SU-DHL-6 (cell line): Measurements from ENCODE around the gene MRPL1.

Source experiments
- H2AFZ ChIP-seq: fragments of 200-600 bp; sonication (generic); 2 replicates; pipeline ENCODE4 v1.6.1; 2014; ENCODE audit warnings: low read depth, mild to moderate bottlenecking, moderate library complexity, mixed read lengths, antibody characterized with exemption, low read length; ENCODE audit not compliant: severe bottlenecking
- H3F3A ChIP-seq: fragments of 200-600 bp; shearing (Covaris generic); 2 replicates; pipeline ENCODE4 v1.6.0; 2016; ENCODE audit warnings: antibody characterized with exemption, mild to moderate bottlenecking; ENCODE audit not compliant: insufficient read depth
- H3K27ac ChIP-seq: fragments of 200-600 bp; sonication (generic); 2 replicates; pipeline ENCODE4 v1.5.1; 2016; ENCODE audit warnings: low read depth, mild to moderate bottlenecking, low read length, moderate library complexity, mixed read lengths
- H3K27me3 ChIP-seq: fragments of 200-600 bp; sonication (generic), shearing (Covaris generic); 2 replicates; pipeline ENCODE4 v1.6.0; 2014; ENCODE audit warnings: mild to moderate bottlenecking, low read length
- H3K36me3 ChIP-seq: fragments of 200-600 bp; sonication (generic); 2 replicates; pipeline ENCODE4 v1.6.1; 2014; ENCODE audit warnings: mild to moderate bottlenecking, low read length, mixed read lengths
- H3K4me2 ChIP-seq: fragments of 300-600, 200-600 bp; shearing (Covaris generic), sonication (generic); 2 replicates; pipeline ENCODE4 v1.6.0; 2014; ENCODE audit warnings: low read length, low read depth, mild to moderate bottlenecking; ENCODE audit not compliant: poor library complexity, severe bottlenecking
- H3K4me3 ChIP-seq: fragments of 200-600 bp; sonication (generic); 2 replicates; pipeline ENCODE4 v1.5.1; 2014; ENCODE audit warnings: antibody characterized with exemption, low read length, mild to moderate bottlenecking, mixed read lengths; ENCODE audit not compliant: insufficient read depth, poor library complexity, severe bottlenecking
- H3K79me2 ChIP-seq: fragments of 200-600 bp; sonication (generic); 2 replicates; pipeline ENCODE4 v1.6.1; 2014; ENCODE audit warnings: mild to moderate bottlenecking, low read length, moderate library complexity; ENCODE audit not compliant: insufficient read depth
- H3K9ac ChIP-seq: fragments of 200-600 bp; sonication (generic); 2 replicates; pipeline ENCODE4 v1.7.0; 2014; ENCODE audit warnings: mild to moderate bottlenecking, low read length
- H3K9me2 ChIP-seq: fragments of 200-600 bp; sonication (generic); replicated peaks from 2 replicates; pipeline ENCODE4 v1.6.1; 2014; ENCODE audit warnings: low read length; ENCODE audit not compliant: insufficient read depth
- H3K9me3 ChIP-seq: fragments of 200-600 bp; sonication (generic); 2 replicates; pipeline ENCODE4 v1.6.1; 2014; ENCODE audit warnings: low read length, mixed read lengths; ENCODE audit not compliant: insufficient read depth
- H4K20me1 ChIP-seq: fragments of 200-600 bp; sonication (generic); 2 replicates; pipeline ENCODE4 v1.6.1; 2014; ENCODE audit warnings: low read depth, mild to moderate bottlenecking, antibody characterized with exemption, low read length, moderate library complexity, mixed read lengths
- CTCF ChIP-seq: fragments of 200-600 bp; sonication (generic); IDR thresholded peaks from one replicate; pipeline ENCODE4 v1.5.1; 2017; ENCODE audit warnings: antibody characterized with exemption, mild to moderate bottlenecking, low read length, moderate library complexity; ENCODE audit not compliant: insufficient read depth, poor library complexity, severe bottlenecking
- EZH2phosphoT487 ChIP-seq: fragments of 200-600 bp; sonication (generic), shearing (Covaris generic); conservative IDR thresholded peaks from 2 replicates; pipeline ENCODE4 v1.6.1; 2018; ENCODE audit warnings: mild to moderate bottlenecking, antibody characterized with exemption, low read length, moderate library complexity, mixed read lengths

The MRPL1 gene

GRCh38 chr4:77992581-77992980 lies 130.0 kb downstream of the MRPL1 start:
- Histone ChIP-seq H3K27me3 (no peaks in the 10 kb centered on the region), H3K4me3 (no peak overlapping the region), H3K4me2 (no peak overlapping the region), H3K9me3 (no peaks in the 10 kb centered on the region), H3K27ac (no peak overlapping the region), H3K36me3 (no peaks in the 10 kb centered on the region), H4K20me1 (no peaks in the 10 kb centered on the region), H3K9ac (no peak overlapping the region), H3F3A (no peaks in the 10 kb centered on the region), H3K9me2 (no peaks in the 10 kb centered on the region), H2AFZ (no peak overlapping the region), H3K79me2 (no peaks in the 10 kb centered on the region)
- TF ChIP-seq EZH2phosphoT487 (no peak), CTCF (no peak)

- Histone ChIP-seq H2AFZ (no peak overlapping the region), H3K9me2 (no peaks in the 10 kb centered on the region), H3K9ac (no peak overlapping the region), H3F3A (no peaks in the 10 kb centered on the region), H3K27me3 (no peaks in the 10 kb centered on the region), H3K36me3 (no peaks in the 10 kb centered on the region), H3K79me2 (no peaks in the 10 kb centered on the region), H3K27ac (no peak overlapping the region), H3K9me3 (no peaks in the 10 kb centered on the region), H4K20me1 (no peaks in the 10 kb centered on the region), H3K4me2 (no peak overlapping the region), H3K4me3 (no peak overlapping the region)
- no peak for TF ChIP-seq EZH2phosphoT487
Measured at GRCh38 chr4:77994194-77994721, 131.6 kb downstream of the MRPL1 start.

GRCh38 chr4:77996076-77996475 lies 133.4 kb downstream of the MRPL1 start:
- H3K9ac ChIP-seq: no peak overlapping the region
- no peaks in the 10 kb centered on the region for H4K20me1 ChIP-seq
- H3K9me3 ChIP-seq: no peaks in the 10 kb centered on the region
- no peaks in the 10 kb centered on the region for H3K9me2 ChIP-seq
- H3K36me3 ChIP-seq: no peaks in the 10 kb centered on the region
- H3K27ac ChIP-seq: no peak overlapping the region
- no peaks in the 10 kb centered on the region for H3K27me3 ChIP-seq
- H2AFZ ChIP-seq: no peak overlapping the region
- no peak overlapping the region for H3K4me3 ChIP-seq
- no peaks in the 10 kb centered on the region for H3F3A ChIP-seq
- no peak for TF ChIP-seq CTCF
- TF ChIP-seq EZH2phosphoT487: no peak
- H3K79me2 ChIP-seq: no peaks in the 10 kb centered on the region
- no peak overlapping the region for H3K4me2 ChIP-seq

- Histone ChIP-seq H3K27me3 (no peaks in the 10 kb centered on the region), H3K4me2 (no peak overlapping the region), H2AFZ (no peak overlapping the region), H3K27ac (no peak overlapping the region), H3K9me3 (no peaks in the 10 kb centered on the region), H3K79me2 (no peaks in the 10 kb centered on the region), H4K20me1 (no peaks in the 10 kb centered on the region), H3K9me2 (no peaks in the 10 kb centered on the region), H3K36me3 (no peaks in the 10 kb centered on the region), H3K4me3 (no peak overlapping the region), H3F3A (no peaks in the 10 kb centered on the region), H3K9ac (no peak overlapping the region)
- TF ChIP-seq EZH2phosphoT487 (no peak), CTCF (no peak)
Measured at GRCh38 chr4:78001531-78001930, 138.9 kb downstream of the MRPL1 start.
